GM23338 (cell line): Measurements from ENCODE around the gene PFKFB1.

Experiments
- CREB1 ChIP-seq: fragments of 250-450 bp; sonication (Bioruptor Pico); IDR thresholded peaks from 2 replicates; pipeline ENCODE4 v1.5.0; 2020; ENCODE audit warnings: low read depth, mild to moderate bottlenecking, moderate library complexity
- ETS1 ChIP-seq: IDR thresholded peaks from 2 replicates; pipeline ENCODE4 v1.6.1; 2016; ENCODE audit warnings: antibody characterized with exemption
- EZH2 ChIP-seq: fragments of 200-600 bp; sonication (generic); IDR thresholded peaks from one replicate; pipeline ENCODE4 v1.8.0; 2017; ENCODE audit warnings: antibody characterized with exemption, mild to moderate bottlenecking, low read depth; ENCODE audit not compliant: unreplicated experiment
- EZH2phosphoT487 ChIP-seq: fragments of 200-600 bp; sonication (generic); IDR thresholded peaks from one replicate; pipeline ENCODE4 v1.8.1; 2018; ENCODE audit warnings: antibody characterized with exemption; ENCODE audit not compliant: unreplicated experiment
- JUNB ChIP-seq: IDR thresholded peaks from one replicate; pipeline ENCODE4 v1.6.1; 2016; ENCODE audit warnings: antibody characterized with exemption; ENCODE audit not compliant: unreplicated experiment
- NANOG ChIP-seq: IDR thresholded peaks from 2 replicates; pipeline ENCODE4 v1.6.1; 2016; ENCODE audit warnings: antibody characterized with exemption, borderline replicate concordance
- POLR2AphosphoS5 ChIP-seq: IDR thresholded peaks from 2 replicates; pipeline ENCODE4 v1.6.1; 2016; ENCODE audit warnings: antibody characterized with exemption, low read depth
- REST ChIP-seq: IDR thresholded peaks from one replicate; pipeline ENCODE4 v1.6.1; 2018; ENCODE audit warnings: antibody characterized with exemption; ENCODE audit not compliant: unreplicated experiment
- STAT1 ChIP-seq: IDR thresholded peaks from one replicate; pipeline ENCODE4 v1.6.1; 2016; ENCODE audit warnings: antibody characterized with exemption; ENCODE audit not compliant: unreplicated experiment
- ZNF114 ChIP-seq: fragments of 250-450 bp; sonication (Bioruptor Pico); IDR thresholded peaks from 2 replicates; pipeline ENCODE4 v1.5.0; 2020; ENCODE audit warnings: mild to moderate bottlenecking, moderate library complexity
- ZNF331 ChIP-seq: fragments of 250-450 bp; sonication (Bioruptor Pico); IDR thresholded peaks from 2 replicates; pipeline ENCODE4 v1.5.0; 2020; ENCODE audit warnings: low read depth, mild to moderate bottlenecking, moderate library complexity
- TF ChIP-seq, protein P1 (sequence below), 2 experiments: fragments of 200-600 bp in 1 of 2; sonication (generic) in 1 of 2; conservative IDR thresholded peaks; 2 replicates each; pipeline versions ENCODE4 v1.5.1 to v1.6.1; 2016 to 2017; ENCODE audit warnings: antibody characterized with exemption in 2 of 2, low read depth in 2 of 2, mild to moderate bottlenecking in 2 of 2, moderate library complexity in 1 of 2

- TF ChIP-seq ZNF114 (CRISPR knock-in tag) = no peak
- TF ChIP-seq REST = no peak
- TF ChIP-seq, protein P1, sequence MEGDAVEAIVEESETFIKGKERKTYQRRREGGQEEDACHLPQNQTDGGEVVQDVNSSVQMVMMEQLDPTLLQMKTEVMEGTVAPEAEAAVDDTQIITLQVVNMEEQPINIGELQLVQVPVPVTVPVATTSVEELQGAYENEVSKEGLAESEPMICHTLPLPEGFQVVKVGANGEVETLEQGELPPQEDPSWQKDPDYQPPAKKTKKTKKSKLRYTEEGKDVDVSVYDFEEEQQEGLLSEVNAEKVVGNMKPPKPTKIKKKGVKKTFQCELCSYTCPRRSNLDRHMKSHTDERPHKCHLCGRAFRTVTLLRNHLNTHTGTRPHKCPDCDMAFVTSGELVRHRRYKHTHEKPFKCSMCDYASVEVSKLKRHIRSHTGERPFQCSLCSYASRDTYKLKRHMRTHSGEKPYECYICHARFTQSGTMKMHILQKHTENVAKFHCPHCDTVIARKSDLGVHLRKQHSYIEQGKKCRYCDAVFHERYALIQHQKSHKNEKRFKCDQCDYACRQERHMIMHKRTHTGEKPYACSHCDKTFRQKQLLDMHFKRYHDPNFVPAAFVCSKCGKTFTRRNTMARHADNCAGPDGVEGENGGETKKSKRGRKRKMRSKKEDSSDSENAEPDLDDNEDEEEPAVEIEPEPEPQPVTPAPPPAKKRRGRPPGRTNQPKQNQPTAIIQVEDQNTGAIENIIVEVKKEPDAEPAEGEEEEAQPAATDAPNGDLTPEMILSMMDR (conservative IDR thresholded peaks at IDR 0.05; ENCODE audit: low read depth in 2 of 2) = no peak
- no peak for TF ChIP-seq POLR2AphosphoS5
- no peak for TF ChIP-seq EZH2
- TF ChIP-seq EZH2phosphoT487 = no peak
- TF ChIP-seq JUNB = no peak
- no peak for TF ChIP-seq CREB1
- no peak for TF ChIP-seq NANOG
- no peak for TF ChIP-seq ETS1
- no peak for TF ChIP-seq ZNF331 (CRISPR knock-in tag)
- no peak for TF ChIP-seq STAT1
Measured at GRCh38 chrX:54995621-54996020, 1.6 kb upstream of the PFKFB1 start.
